H1 (cell line): ENCODE data around the gene OSBPL6. TPM values are rescaled to one million over a fixed set of nuclear protein-coding genes. Genes with fewer than 3 reads are reported as not detected.

Source experiments
- CTCF ChIA-PET: fragments of 300-600 bp; sonication (Branson Sonifier 250); formaldehyde crosslinking; loops from one replicate; lab custom pipeline; 2021; ENCODE audit not compliant: partially characterized antibody; lab: Charles Lee
- POLR2A ChIA-PET: fragments of 300-600 bp; sonication (Branson Sonifier 250); formaldehyde crosslinking; loops from one replicate; lab custom pipeline; 2021; ENCODE audit warnings: inconsistent platforms; ENCODE audit not compliant: partially characterized antibody; lab: Charles Lee
- DNase-seq, 2 experiments: peaks; one replicate each; pipeline versions ENCODE4 v3.0.0 to v3.0.0-alpha.2; 2010 to 2022; ENCODE audit warnings: low spot score in 2 of 2, low read depth in 1 of 2, mixed read lengths in 1 of 2
- FAIRE-seq: peaks from 2 replicates; lab custom pipeline; 2011; peaks lifted over from hg19 to GRCh38; lab: Jason Lieb, UNC
- H2AFZ ChIP-seq: 2 replicates; pipeline ENCODE4 v1.8.1; 2012; ENCODE audit warnings: low read length, inconsistent platforms
- H2AK5ac ChIP-seq: 2 replicates; pipeline ENCODE4 v1.6.1; 2013; ENCODE audit warnings: low read depth, low read length
- H2BK120ac ChIP-seq: replicated peaks from 2 replicates; pipeline ENCODE3; 2013; ENCODE audit warnings: low read depth, low read length, inconsistent platforms
- H2BK12ac ChIP-seq: 2 replicates; pipeline ENCODE4 v1.6.1; 2013; ENCODE audit warnings: low read depth, low read length
- H2BK15ac ChIP-seq: 2 replicates; pipeline ENCODE4 v1.6.1; 2013; ENCODE audit warnings: low read length
- H2BK20ac ChIP-seq: 2 replicates; pipeline ENCODE4 v1.6.1; 2013; ENCODE audit warnings: low read length
- H2BK5ac ChIP-seq: 2 replicates; pipeline ENCODE4 v1.6.1; 2013; ENCODE audit warnings: low read depth, low read length
- H3K14ac ChIP-seq: 2 replicates; pipeline ENCODE4 v1.6.1; 2013; ENCODE audit warnings: inconsistent platforms; ENCODE audit not compliant: insufficient read length
- H3K18ac ChIP-seq: 2 replicates; pipeline ENCODE4 v1.6.1; 2013; ENCODE audit warnings: low read length; ENCODE audit errors: extremely low read depth
- H3K23ac ChIP-seq: 2 replicates; pipeline ENCODE4 v1.6.1; 2013; ENCODE audit warnings: inconsistent platforms; ENCODE audit not compliant: insufficient read length
- H3K23me2 ChIP-seq: 2 replicates; pipeline ENCODE4 v1.6.1; 2013; ENCODE audit warnings: low read depth, low read length
- H3K27ac ChIP-seq: 2 replicates; pipeline ENCODE4 v1.6.1; 2011; ENCODE audit warnings: low read depth, low read length, inconsistent platforms
- H3K27me3 ChIP-seq, 4 experiments: replicated peaks in 1 of 4; 1 replicate in 1 of 4; 2 replicates in 3 of 4; pipeline versions ENCODE4 v1.6.1 to v1.8.1; 2011 to 2013; ENCODE audit warnings: low read length in 3 of 4, mild to moderate bottlenecking in 3 of 4, inconsistent platforms in 2 of 4, mixed read lengths in 2 of 4, moderate library complexity in 1 of 4; ENCODE audit not compliant: control insufficient read depth in 3 of 4, insufficient read depth in 3 of 4; ENCODE audit errors: extremely low read depth in 1 of 4
- H3K36me3 ChIP-seq, 4 experiments: 2 replicates each; pipeline versions ENCODE4 v1.6.1 to v1.8.1; 2011 to 2013; ENCODE audit warnings: mild to moderate bottlenecking in 4 of 4, low read length in 3 of 4, moderate library complexity in 2 of 4, control low read depth in 1 of 4, inconsistent platforms in 1 of 4; ENCODE audit not compliant: insufficient read depth in 4 of 4, control insufficient read depth in 2 of 4
- H3K4ac ChIP-seq: replicated peaks from 2 replicates; pipeline ENCODE3; 2013; ENCODE audit warnings: low read length, low read depth, mixed read lengths, inconsistent platforms; ENCODE audit not compliant: insufficient read length
- H3K4me1 ChIP-seq, 4 experiments: replicated peaks in 1 of 4; 1 replicate in 1 of 4; 2 replicates in 3 of 4; pipeline versions ENCODE4 v1.6.1 to v1.8.1; 2011 to 2013; ENCODE audit warnings: low read length in 3 of 4, inconsistent platforms in 2 of 4, mixed read lengths in 1 of 4; ENCODE audit not compliant: insufficient read depth in 4 of 4, control insufficient read depth in 3 of 4
- H3K4me2 ChIP-seq, 2 experiments: 2 replicates each; pipeline versions ENCODE4 v1.6.1 to v1.8.1; 2011 to 2013; ENCODE audit warnings: low read depth in 2 of 2, low read length in 2 of 2, control low read depth in 1 of 2, inconsistent platforms in 1 of 2, mild to moderate bottlenecking in 1 of 2; ENCODE audit not compliant: insufficient read depth in 1 of 2
- H3K4me3 ChIP-seq, 4 experiments: fragments of 200-600, 300-600 bp in 1 of 4; sonication (generic), shearing (Covaris generic), sonication (Bioruptor Twin) in 1 of 4; 2 replicates each; pipeline versions ENCODE4 v1.5.1 to v1.8.1; 2011 to 2016; ENCODE audit warnings: low read length in 4 of 4, low read depth in 3 of 4, control low read depth in 2 of 4, inconsistent platforms in 2 of 4, mild to moderate bottlenecking in 2 of 4, mixed read lengths in 1 of 4, moderate library complexity in 1 of 4; ENCODE audit not compliant: insufficient read depth in 2 of 4; ENCODE audit errors: extremely low read depth in 1 of 4
- H3K56ac ChIP-seq: replicated peaks from 2 replicates; pipeline ENCODE3; 2013; ENCODE audit warnings: low read depth, mild to moderate bottlenecking, mixed read lengths, low read length, inconsistent platforms; ENCODE audit not compliant: insufficient read length
- H3K79me1 ChIP-seq: 2 replicates; pipeline ENCODE4 v1.6.1; 2013; ENCODE audit warnings: low read depth, low read length, control low read depth
- H3K79me2 ChIP-seq, 2 experiments: 2 replicates each; pipeline versions ENCODE4 v1.6.1 to v1.8.1; 2012 to 2013; ENCODE audit warnings: low read length in 2 of 2, mild to moderate bottlenecking in 2 of 2, inconsistent platforms in 1 of 2; ENCODE audit not compliant: insufficient read depth in 2 of 2, control insufficient read depth in 1 of 2
- H3K9ac ChIP-seq, 4 experiments: replicated peaks in 1 of 4; 1 replicate in 1 of 4; 2 replicates in 3 of 4; pipeline versions ENCODE4 v1.6.1 to v1.8.1; 2011 to 2013; ENCODE audit warnings: low read depth in 3 of 4, low read length in 3 of 4, control low read depth in 2 of 4, mild to moderate bottlenecking in 2 of 4, moderate library complexity in 2 of 4, inconsistent platforms in 1 of 4; ENCODE audit errors: extremely low read depth in 1 of 4
- H3K9me3 ChIP-seq, 2 experiments: 2 replicates each; pipeline versions ENCODE4 v1.6.1 to v1.8.1; 2012 to 2013; ENCODE audit warnings: mild to moderate bottlenecking in 2 of 2, moderate library complexity in 2 of 2, control low read depth in 1 of 2, inconsistent platforms in 1 of 2, low read depth in 1 of 2, low read length in 1 of 2, mixed read lengths in 1 of 2; ENCODE audit not compliant: insufficient read depth in 2 of 2
- H4K20me1 ChIP-seq, 2 experiments: replicated peaks in 1 of 2; 2 replicates each; pipeline versions ENCODE3 to v1.8.1; 2011 to 2013; ENCODE audit warnings: inconsistent platforms in 2 of 2, low read length in 2 of 2, mild to moderate bottlenecking in 1 of 2; ENCODE audit not compliant: insufficient read depth in 2 of 2, control insufficient read depth in 1 of 2
- H4K5ac ChIP-seq: 2 replicates; pipeline ENCODE4 v1.6.1; 2013; ENCODE audit warnings: low read length, low read depth, mixed read lengths, inconsistent platforms; ENCODE audit not compliant: insufficient read length
- H4K8ac ChIP-seq: 2 replicates; pipeline ENCODE4 v1.8.0; 2013; ENCODE audit warnings: mild to moderate bottlenecking, moderate library complexity, low read length, inconsistent platforms; ENCODE audit not compliant: insufficient read depth; ENCODE audit errors: extremely low read depth
- H4K91ac ChIP-seq: replicated peaks from 2 replicates; pipeline ENCODE3; 2013; ENCODE audit warnings: low read length, mixed read lengths, inconsistent platforms; ENCODE audit not compliant: insufficient read length
- CTCF ChIP-seq, 3 experiments: IDR thresholded peaks; 1 replicate in 2 of 3; 2 replicates in 1 of 3; pipeline versions ENCODE4 v1.5.1 to v1.6.1; 2011; ENCODE audit warnings: low read length in 3 of 3, mild to moderate bottlenecking in 3 of 3, inconsistent platforms in 2 of 3, low read depth in 1 of 3, moderate library complexity in 1 of 3; ENCODE audit not compliant: insufficient read depth in 1 of 3; ENCODE audit errors: control extremely low read depth in 1 of 3
- EZH2 ChIP-seq: fragments of 200-600 bp; sonication (generic); IDR thresholded peaks from 2 replicates; pipeline ENCODE4 v1.7.1; 2012; ENCODE audit warnings: low read depth, mild to moderate bottlenecking, moderate library complexity, low read length, inconsistent platforms; ENCODE audit not compliant: severe bottlenecking
- RFX5 ChIP-seq: IDR thresholded peaks from 2 replicates; pipeline ENCODE4 v1.6.1; 2011; ENCODE audit warnings: low read depth, low read length, improper control_type of control experiment, borderline replicate concordance
- TAF1 ChIP-seq: IDR thresholded peaks from 2 replicates; pipeline ENCODE4 v1.6.1; 2011; ENCODE audit warnings: mild to moderate bottlenecking, low read depth, low read length
- WGBS, 2 experiments: shearing (Covaris generic) in 1 of 2; methylation state at CpG; one replicate each; pipeline versions ENCODE4 v1.1.6 to v1.1.7; 2013 to 2015; ENCODE audit warnings: low lambda C conversion rate in 2 of 2, mixed read lengths in 2 of 2, inconsistent platforms in 1 of 2, low coverage in 1 of 2, missing lambda C conversion rate in 1 of 2; ENCODE audit not compliant: insufficient replicate concordance in 2 of 2, insufficient coverage in 1 of 2, insufficient read length in 1 of 2; ENCODE audit errors: extremely low coverage in 1 of 2, missing lambda C conversion rate in 1 of 2; 5-methylcytosine and 5-hydroxymethylcytosine counted together
- polyA plus RNA-seq, 7 experiments: library from polyadenylated mRNA; depleted of rRNA in 3 of 7; stranded (reverse) in 5 of 7; unstranded in 2 of 7; fragments of >200 nt in 5 of 7; fragments of 200-250 nt in 2 of 7; gene quantifications; 1 replicate in 5 of 7; 2 replicates in 1 of 7; 4 replicates in 1 of 7; pipeline versions ENCODE4 v1.2.1 to v1.2.3, GENCODE V29; 2011 to 2013; ENCODE audit warnings: missing spikeins in 2 of 7, mixed read lengths in 2 of 7
- total RNA-seq: library from RNA; stranded (reverse); fragmentation: NEBNext Ultra II Directional; extraction: Animal tissue kit (Norgen Biotek cat#: 25700); gene quantifications from 2 replicates; pipeline ENCODE4 v1.2.1, GENCODE V29; 2021

Gene OSBPL6
- total and polyA plus RNA-seq, 2 of the 8 experiments (the other 6 are each of a cell fraction or from before 2014, with no cell fraction given): 1.7 to 5.6 TPM

DNA sequence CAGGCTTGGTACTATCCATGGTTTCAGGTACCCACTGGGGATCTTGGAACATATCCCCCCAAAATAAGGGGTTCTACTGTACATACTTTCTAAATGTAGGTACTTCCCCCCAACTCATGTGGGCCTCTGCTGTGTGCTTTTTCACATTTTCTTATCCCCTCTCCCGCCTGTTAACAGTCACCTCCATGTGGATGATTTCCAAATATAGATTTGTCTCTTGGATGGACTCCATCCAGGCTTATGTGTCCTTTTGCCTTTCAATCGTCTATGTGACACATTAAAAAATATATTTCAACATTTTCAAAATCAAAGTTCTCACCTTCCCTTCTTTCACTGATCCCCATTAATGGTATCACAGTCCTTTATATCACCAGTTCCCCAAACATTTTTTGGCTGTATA is 44.4 kb downstream of the OSBPL6 start:
- H3K27ac ChIP-seq: no peak overlapping the region
- POLR2A ChIA-PET: no interaction called here
- WGBS, 2 experiments: 82% methylated on average over 2 of the region's 2 CpGs; no CpG with 5 or more reads in 1 of the 2 experiments
- TF ChIP-seq RFX5: no peak
- no peak for TF ChIP-seq EZH2
- no peak for TF ChIP-seq TAF1
- no peak for TF ChIP-seq CTCF (IDR thresholded peaks at IDR 0.05; ENCODE audit: control extremely low read depth in 1 of 3, insufficient read depth in 1 of 3, low read depth in 1 of 3, low read length in 3 of 3)

More for the DNA sequence above, 44.4 kb downstream of the OSBPL6 start:
- no peaks in the 10 kb centered on the region for H4K20me1 ChIP-seq
- no peak overlapping the region for H2AK5ac ChIP-seq
- no peaks in the 10 kb centered on the region for H3K9me3 ChIP-seq
- no peaks in the 10 kb centered on the region for H3K79me1 ChIP-seq
- no peak overlapping the region for H2BK15ac ChIP-seq
- no peak overlapping the region for H3K4me3 ChIP-seq
- H2AFZ ChIP-seq: no peak overlapping the region
- no peaks in the 10 kb centered on the region for H3K79me2 ChIP-seq
- no peak for DNase-seq
- H3K23ac ChIP-seq: no peak overlapping the region
- CTCF ChIA-PET: no interaction called here
- no peaks in the 10 kb centered on the region for H3K4me1 ChIP-seq
- no peaks in the 10 kb centered on the region for H3K27me3 ChIP-seq
- H3K4me2 ChIP-seq: no peak overlapping the region
- no peaks in the 10 kb centered on the region for H3K23me2 ChIP-seq
- no peak overlapping the region for H4K8ac ChIP-seq
- H3K4ac ChIP-seq: no peak overlapping the region
- no peaks in the 10 kb centered on the region for H3K36me3 ChIP-seq
- no peak overlapping the region for H4K91ac ChIP-seq
- H3K56ac ChIP-seq: no peak overlapping the region
- H3K18ac ChIP-seq: no peak overlapping the region
- no peak overlapping the region for H3K14ac ChIP-seq
- H2BK20ac ChIP-seq: no peak overlapping the region
- H3K9ac ChIP-seq: no peak overlapping the region
- no peak overlapping the region for H2BK12ac ChIP-seq
- no peak overlapping the region for H2BK5ac ChIP-seq
- no peak for FAIRE-seq
- H4K5ac ChIP-seq: no peak overlapping the region
- no peak overlapping the region for H2BK120ac ChIP-seq
